Panc1 (cell line): ENCODE results near the gene AKAP6. TPM values are rescaled to one million over a fixed set of nuclear protein-coding genes. Genes with fewer than 3 reads are reported as not detected.

ENCODE experiments used
- ATAC-seq: fragments of 200-7000 bp; cut with Tn5 transposase; 2 replicates; pipeline ENCODE4 v1.9.1; 2020; ENCODE audit warnings: mild to moderate bottlenecking, moderate library complexity
- BruUV-seq: library from RNA; stranded (reverse); fragments of 400-500 nt; replicated peaks from 2 replicates; lab custom pipeline; 2021; lab: Mats Ljungman, UMichigan
- CTCF ChIA-PET: fragments of 300-600 bp; sonication (Branson Sonifier 250); formaldehyde crosslinking; loops from one replicate; lab custom pipeline; 2022; ENCODE audit warnings: antibody characterized with exemption; lab: Charles Lee
- POLR2A ChIA-PET: fragments of 300-600 bp; sonication (Branson Sonifier 250); formaldehyde crosslinking; loops from one replicate; lab custom pipeline; 2022; ENCODE audit warnings: antibody characterized with exemption; lab: Charles Lee
- DNase-seq: peaks from one replicate; pipeline ENCODE4 v3.0.0-alpha.2; 2010; ENCODE audit warnings: low read depth, low spot score
- H3K27ac ChIP-seq: 2 replicates; pipeline ENCODE4 v1.5.1; 2011; ENCODE audit warnings: mild to moderate bottlenecking, low read length, inconsistent platforms
- H3K27me3 ChIP-seq: fragments of 200-500 bp; sonication (Bioruptor generic); 2 replicates; pipeline ENCODE4 v1.6.0; 2014; ENCODE audit warnings: low read length, inconsistent platforms; ENCODE audit not compliant: control insufficient read depth, insufficient read depth
- H3K36me3 ChIP-seq: fragments of 200-500 bp; sonication (Bioruptor generic); 2 replicates; pipeline ENCODE4 v1.5.1; 2014; ENCODE audit warnings: inconsistent platforms, mild to moderate bottlenecking, low read length, moderate library complexity; ENCODE audit not compliant: control insufficient read depth, insufficient read depth
- H3K4me1 ChIP-seq: 2 replicates; pipeline ENCODE4 v1.5.1; 2011; ENCODE audit warnings: inconsistent platforms, mild to moderate bottlenecking, low read length, moderate library complexity; ENCODE audit not compliant: control insufficient read depth, insufficient read depth
- H3K4me3 ChIP-seq, 2 experiments: 2 replicates each; pipeline ENCODE4 v1.5.1; 2011 to 2012; ENCODE audit warnings: low read depth in 2 of 2, low read length in 2 of 2, mild to moderate bottlenecking in 2 of 2, inconsistent platforms in 1 of 2, moderate library complexity in 1 of 2
- H3K9me3 ChIP-seq: fragments of 200-500 bp; sonication (Bioruptor generic); 2 replicates; pipeline ENCODE4 v1.5.1; 2014; ENCODE audit warnings: low read depth, mild to moderate bottlenecking, inconsistent platforms, low read length, moderate library complexity; ENCODE audit not compliant: control insufficient read depth, insufficient read depth
- POLR2AphosphoS5 ChIP-seq: IDR thresholded peaks from 2 replicates; pipeline ENCODE4 v1.6.1; 2012; ENCODE audit warnings: mild to moderate bottlenecking, low read depth, low read length, moderate library complexity
- SIN3A ChIP-seq: IDR thresholded peaks from 2 replicates; pipeline ENCODE4 v1.6.1; 2012; ENCODE audit warnings: low read depth, mild to moderate bottlenecking, low read length, moderate library complexity, borderline replicate concordance; ENCODE audit not compliant: insufficient read depth
- TCF7L2 ChIP-seq: IDR thresholded peaks from 2 replicates; pipeline ENCODE4 v1.6.1; 2011; ENCODE audit warnings: mild to moderate bottlenecking, low read depth, low read length, inconsistent platforms
- in situ Hi-C: cut with HindIII; loops from 2 replicates; pipeline ENCODE4 v1.10.0; 2016; ENCODE audit warnings: low sequenced_read_pairs, low pct_unique_long_range_greater_than_20kb
- intact Hi-C: fragments of 100-400 bp; cut with micrococcal nuclease; formaldehyde crosslinking; loops from one replicate; pipeline ENCODE4 v1.10.0; 2022; ENCODE audit not compliant: unreplicated experiment
- total RNA-seq: library from RNA; stranded (reverse); gene quantifications from one replicate; pipeline ENCODE4 v1.2.1, GENCODE V29; 2021; ENCODE audit not compliant: unreplicated experiment
- TF ChIP-seq, protein P1 (sequence below): fragments of 450-650 bp; IDR thresholded peaks from 2 replicates; pipeline ENCODE4 v1.5.1; 2017; ENCODE audit warnings: mild to moderate bottlenecking
- TF ChIP-seq, protein P2 (sequence below), 2 experiments: IDR thresholded peaks; 2 replicates each; pipeline ENCODE4 v1.6.1; 2011 to 2012; ENCODE audit warnings: low read depth in 2 of 2, control low read depth in 1 of 2, low read length in 1 of 2, mild to moderate bottlenecking in 1 of 2, moderate library complexity in 1 of 2; ENCODE audit not compliant: insufficient read depth in 1 of 2

AKAP6 gene
- total RNA-seq, 1 experiment from 2014 or later: 0.82 TPM

DNA sequence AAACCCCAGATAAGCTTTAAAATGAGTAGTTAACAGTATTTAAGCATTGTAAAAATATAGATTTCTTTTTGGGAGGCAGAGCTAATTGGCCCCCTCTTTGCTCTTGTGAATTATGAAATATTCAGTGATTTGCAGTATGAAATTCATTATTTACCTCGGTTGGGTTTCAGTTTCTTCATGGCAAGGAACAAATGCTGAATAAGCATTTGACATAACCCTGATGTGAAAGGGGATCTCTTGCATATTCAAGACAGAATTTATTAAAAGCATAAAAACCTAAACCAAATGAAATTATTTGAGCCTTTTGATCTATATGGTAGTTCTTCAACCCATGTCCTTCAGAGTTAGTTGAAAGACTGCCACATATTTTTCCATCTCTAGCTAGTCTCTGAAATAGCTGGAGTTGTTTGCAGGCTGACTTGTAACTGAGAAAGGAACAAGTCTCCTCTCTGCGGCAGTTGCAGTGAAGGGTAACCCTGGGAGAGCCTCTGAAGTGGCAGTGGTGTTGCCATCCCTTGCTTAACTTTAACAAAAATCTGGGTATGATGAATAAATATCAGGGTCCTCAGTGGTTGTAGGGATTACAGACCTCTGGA is 690 bp downstream of the AKAP6 start:
- intact Hi-C loops: no loop called here
- no peaks in the 10 kb centered on the region for H3K27me3 ChIP-seq
- H3K4me1 ChIP-seq: no peaks in the 10 kb centered on the region
- ChIA-PET CTCF (interaction anchor here (0.6 kb wide), 1 partner anchor 813 kb away, joined by 3 read pairs; no protein-coding TSS in a partner anchor), POLR2A (no interaction called here)
- BruUV-seq: no TSS peak
- H3K27ac ChIP-seq: no peak overlapping the region
- TF ChIP-seq SIN3A (no peak), TCF7L2 (no peak), POLR2AphosphoS5 (no peak)
- TF ChIP-seq, protein P1, sequence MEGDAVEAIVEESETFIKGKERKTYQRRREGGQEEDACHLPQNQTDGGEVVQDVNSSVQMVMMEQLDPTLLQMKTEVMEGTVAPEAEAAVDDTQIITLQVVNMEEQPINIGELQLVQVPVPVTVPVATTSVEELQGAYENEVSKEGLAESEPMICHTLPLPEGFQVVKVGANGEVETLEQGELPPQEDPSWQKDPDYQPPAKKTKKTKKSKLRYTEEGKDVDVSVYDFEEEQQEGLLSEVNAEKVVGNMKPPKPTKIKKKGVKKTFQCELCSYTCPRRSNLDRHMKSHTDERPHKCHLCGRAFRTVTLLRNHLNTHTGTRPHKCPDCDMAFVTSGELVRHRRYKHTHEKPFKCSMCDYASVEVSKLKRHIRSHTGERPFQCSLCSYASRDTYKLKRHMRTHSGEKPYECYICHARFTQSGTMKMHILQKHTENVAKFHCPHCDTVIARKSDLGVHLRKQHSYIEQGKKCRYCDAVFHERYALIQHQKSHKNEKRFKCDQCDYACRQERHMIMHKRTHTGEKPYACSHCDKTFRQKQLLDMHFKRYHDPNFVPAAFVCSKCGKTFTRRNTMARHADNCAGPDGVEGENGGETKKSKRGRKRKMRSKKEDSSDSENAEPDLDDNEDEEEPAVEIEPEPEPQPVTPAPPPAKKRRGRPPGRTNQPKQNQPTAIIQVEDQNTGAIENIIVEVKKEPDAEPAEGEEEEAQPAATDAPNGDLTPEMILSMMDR: no peak
- TF ChIP-seq, protein P2, sequence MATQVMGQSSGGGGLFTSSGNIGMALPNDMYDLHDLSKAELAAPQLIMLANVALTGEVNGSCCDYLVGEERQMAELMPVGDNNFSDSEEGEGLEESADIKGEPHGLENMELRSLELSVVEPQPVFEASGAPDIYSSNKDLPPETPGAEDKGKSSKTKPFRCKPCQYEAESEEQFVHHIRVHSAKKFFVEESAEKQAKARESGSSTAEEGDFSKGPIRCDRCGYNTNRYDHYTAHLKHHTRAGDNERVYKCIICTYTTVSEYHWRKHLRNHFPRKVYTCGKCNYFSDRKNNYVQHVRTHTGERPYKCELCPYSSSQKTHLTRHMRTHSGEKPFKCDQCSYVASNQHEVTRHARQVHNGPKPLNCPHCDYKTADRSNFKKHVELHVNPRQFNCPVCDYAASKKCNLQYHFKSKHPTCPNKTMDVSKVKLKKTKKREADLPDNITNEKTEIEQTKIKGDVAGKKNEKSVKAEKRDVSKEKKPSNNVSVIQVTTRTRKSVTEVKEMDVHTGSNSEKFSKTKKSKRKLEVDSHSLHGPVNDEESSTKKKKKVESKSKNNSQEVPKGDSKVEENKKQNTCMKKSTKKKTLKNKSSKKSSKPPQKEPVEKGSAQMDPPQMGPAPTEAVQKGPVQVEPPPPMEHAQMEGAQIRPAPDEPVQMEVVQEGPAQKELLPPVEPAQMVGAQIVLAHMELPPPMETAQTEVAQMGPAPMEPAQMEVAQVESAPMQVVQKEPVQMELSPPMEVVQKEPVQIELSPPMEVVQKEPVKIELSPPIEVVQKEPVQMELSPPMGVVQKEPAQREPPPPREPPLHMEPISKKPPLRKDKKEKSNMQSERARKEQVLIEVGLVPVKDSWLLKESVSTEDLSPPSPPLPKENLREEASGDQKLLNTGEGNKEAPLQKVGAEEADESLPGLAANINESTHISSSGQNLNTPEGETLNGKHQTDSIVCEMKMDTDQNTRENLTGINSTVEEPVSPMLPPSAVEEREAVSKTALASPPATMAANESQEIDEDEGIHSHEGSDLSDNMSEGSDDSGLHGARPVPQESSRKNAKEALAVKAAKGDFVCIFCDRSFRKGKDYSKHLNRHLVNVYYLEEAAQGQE (IDR thresholded peaks at IDR 0.05; ENCODE audit: insufficient read depth in 1 of 2, low read depth in 2 of 2, low read length in 1 of 2): no peak
- no peaks in the 10 kb centered on the region for H3K36me3 ChIP-seq
- in situ Hi-C loops: no loop called here
- DNase-seq (no peak), ATAC-seq (no peak)
- no peak overlapping the region for H3K4me3 ChIP-seq
- H3K9me3 ChIP-seq: no peaks in the 10 kb centered on the region

DNA sequence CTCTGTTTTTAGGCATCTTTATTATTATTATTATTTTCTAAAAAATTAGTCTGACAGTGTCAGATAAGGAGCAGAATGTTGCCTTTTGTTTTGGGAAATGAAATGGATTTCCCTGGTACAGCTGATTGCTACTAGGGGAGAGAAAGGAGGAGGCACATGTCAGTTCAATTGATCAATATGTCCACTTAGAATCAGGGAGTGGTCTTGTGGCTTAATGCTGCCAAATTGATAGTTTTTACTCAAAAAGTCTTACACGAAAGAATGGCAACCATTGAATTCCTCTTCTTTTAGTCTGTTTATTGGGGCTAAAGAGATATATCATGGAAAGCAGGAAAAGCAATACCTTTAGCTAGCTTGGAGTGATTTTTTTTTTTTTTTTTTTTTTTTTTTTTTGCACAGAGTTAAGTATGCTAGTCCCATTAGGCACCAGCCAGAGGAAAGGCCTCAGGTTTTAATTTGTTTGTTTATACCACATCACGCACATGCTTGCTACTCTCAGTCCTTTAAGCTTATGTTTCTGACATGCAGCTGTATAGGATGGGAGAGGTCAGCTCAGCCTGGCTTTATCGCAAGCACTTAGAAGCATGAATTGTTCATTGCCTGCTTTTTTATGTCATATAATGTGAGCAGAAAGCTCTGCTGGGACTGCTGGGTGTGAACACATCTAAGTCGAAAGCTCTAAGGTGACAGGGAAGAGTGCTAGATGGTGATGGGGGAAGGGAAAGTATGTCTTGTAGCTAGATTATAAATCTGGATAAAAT is 1.4 kb downstream of the AKAP6 start:
- ChIA-PET CTCF (interaction anchor here (0.6 kb wide), 1 partner anchor 814 kb away, joined by 3 read pairs; no protein-coding TSS in a partner anchor), POLR2A (no interaction called here)
- Histone ChIP-seq H3K36me3 (no peaks in the 10 kb centered on the region), H3K9me3 (no peaks in the 10 kb centered on the region), H3K27ac (no peak overlapping the region), H3K4me3 (no peak overlapping the region), H3K4me1 (no peaks in the 10 kb centered on the region), H3K27me3 (no peaks in the 10 kb centered on the region)
- ATAC-seq (no peak), DNase-seq (no peak)
- in situ Hi-C loops: no loop called here
- no TSS peak for BruUV-seq
- intact Hi-C loops: no loop called here
- TF ChIP-seq, protein P2 (IDR thresholded peaks at IDR 0.05; ENCODE audit: insufficient read depth in 1 of 2, low read depth in 2 of 2, low read length in 1 of 2): no peak
- no peak for TF ChIP-seq POLR2AphosphoS5
